GM18505 (cell line): ENCODE measurements around the gene WDR75.

Experiments used
- ATAC-seq: cut with Tn5 transposase; IDR thresholded peaks from one replicate; pipeline ENCODE4 v1.9.1; 2021; ENCODE audit not compliant: unreplicated experiment
- POLR2A ChIP-seq: IDR thresholded peaks from 4 replicates; pipeline ENCODE4 v1.6.1; 2011; ENCODE audit warnings: borderline replicate concordance; ENCODE audit not compliant: insufficient read depth, insufficient read length; ENCODE audit errors: extremely low read depth

Gene WDR75

GRCh38 chr2:189488008-189488310 lies 46.7 kb downstream of the WDR75 start:
- no peak for TF ChIP-seq POLR2A
- no peak for ATAC-seq

GRCh38 chr2:189492451-189492850 lies 51.2 kb downstream of the WDR75 start:
- no peak for TF ChIP-seq POLR2A

GRCh38 chr2:189498205-189498604 lies 56.9 kb downstream of the WDR75 start:
- no peak for ATAC-seq
- no peak for TF ChIP-seq POLR2A

More at GRCh38 chr2:189492451-189492850, 51.2 kb downstream of the WDR75 start:
- ATAC-seq = no peak

GRCh38 chr2:189499137-189499536 lies 57.9 kb downstream of the WDR75 start:
- ATAC-seq = no peak
- TF ChIP-seq POLR2A = no peak

GRCh38 chr2:189500456-189501160 lies 59.3 kb downstream of the WDR75 start:
- TF ChIP-seq POLR2A = no peak

GRCh38 chr2:189501487-189501886 lies 60.2 kb downstream of the WDR75 start:
- TF ChIP-seq POLR2A = no peak

More at GRCh38 chr2:189500456-189501160, 59.3 kb downstream of the WDR75 start:
- no peak for ATAC-seq

GRCh38 chr2:189502714-189503113 lies 61.4 kb downstream of the WDR75 start:
- no peak for ATAC-seq

More at GRCh38 chr2:189501487-189501886, 60.2 kb downstream of the WDR75 start:
- no peak for ATAC-seq

GRCh38 chr2:189504238-189504637 lies 63.0 kb downstream of the WDR75 start:
- no peak for TF ChIP-seq POLR2A
- no peak for ATAC-seq

More at GRCh38 chr2:189502714-189503113, 61.4 kb downstream of the WDR75 start:
- no peak for TF ChIP-seq POLR2A

- ATAC-seq = no peak
- TF ChIP-seq POLR2A = no peak
These were observed 64.2 kb downstream of the WDR75 start for GRCh38 chr2:189505492-189505891.

- no peak for TF ChIP-seq POLR2A
- ATAC-seq = no peak
These were observed 65.3 kb downstream of the WDR75 start for GRCh38 chr2:189506514-189506976.

- no peak for ATAC-seq
- no peak for TF ChIP-seq POLR2A
These were observed 70.1 kb downstream of the WDR75 start for GRCh38 chr2:189511210-189511959.

GRCh38 chr2:189511960-189512319 lies 70.7 kb downstream of the WDR75 start:
- ATAC-seq = no peak
- no peak for TF ChIP-seq POLR2A

GRCh38 chr2:189512879-189513278 lies 71.6 kb downstream of the WDR75 start:
- no peak for ATAC-seq

GRCh38 chr2:189514104-189514503 lies 72.8 kb downstream of the WDR75 start:
- ATAC-seq = no peak
- TF ChIP-seq POLR2A = no peak

More at GRCh38 chr2:189512879-189513278, 71.6 kb downstream of the WDR75 start:
- no peak for TF ChIP-seq POLR2A

GRCh38 chr2:189515264-189515663 lies 74.0 kb downstream of the WDR75 start:
- no peak for TF ChIP-seq POLR2A
- ATAC-seq = no peak

GRCh38 chr2:189516546-189516945 lies 75.3 kb downstream of the WDR75 start:
- no peak for TF ChIP-seq POLR2A

More at GRCh38 chr2:189516546-189516945, 75.3 kb downstream of the WDR75 start:
- ATAC-seq = no peak
